ENCODE results near the gene NFIA. TPM values are rescaled to one million over a fixed set of nuclear protein-coding genes. Genes with fewer than 3 reads are reported as not detected.

Gene NFIA
- total RNA-seq, 1 experiment from 2014 or later, result 12.7 TPM

GRCh38 chr1:61135291-61135690 is 52.9 kb downstream of the NFIA start:
- H2AFZ ChIP-seq (ENCODE audit: low read length), result no peak overlapping the region
- intact Hi-C loops (cut with micrococcal nuclease), result no loop called here
- no peaks in the 10 kb centered on the region for H3K9me2 ChIP-seq (replicated peaks; ENCODE audit: low read length)
- H3K36me3 ChIP-seq (ENCODE audit: low read depth, low read length), result no peaks in the 10 kb centered on the region
- CTCF ChIA-PET, result no interaction called here
- TF ChIP-seq, protein P1, sequence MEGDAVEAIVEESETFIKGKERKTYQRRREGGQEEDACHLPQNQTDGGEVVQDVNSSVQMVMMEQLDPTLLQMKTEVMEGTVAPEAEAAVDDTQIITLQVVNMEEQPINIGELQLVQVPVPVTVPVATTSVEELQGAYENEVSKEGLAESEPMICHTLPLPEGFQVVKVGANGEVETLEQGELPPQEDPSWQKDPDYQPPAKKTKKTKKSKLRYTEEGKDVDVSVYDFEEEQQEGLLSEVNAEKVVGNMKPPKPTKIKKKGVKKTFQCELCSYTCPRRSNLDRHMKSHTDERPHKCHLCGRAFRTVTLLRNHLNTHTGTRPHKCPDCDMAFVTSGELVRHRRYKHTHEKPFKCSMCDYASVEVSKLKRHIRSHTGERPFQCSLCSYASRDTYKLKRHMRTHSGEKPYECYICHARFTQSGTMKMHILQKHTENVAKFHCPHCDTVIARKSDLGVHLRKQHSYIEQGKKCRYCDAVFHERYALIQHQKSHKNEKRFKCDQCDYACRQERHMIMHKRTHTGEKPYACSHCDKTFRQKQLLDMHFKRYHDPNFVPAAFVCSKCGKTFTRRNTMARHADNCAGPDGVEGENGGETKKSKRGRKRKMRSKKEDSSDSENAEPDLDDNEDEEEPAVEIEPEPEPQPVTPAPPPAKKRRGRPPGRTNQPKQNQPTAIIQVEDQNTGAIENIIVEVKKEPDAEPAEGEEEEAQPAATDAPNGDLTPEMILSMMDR (conservative IDR thresholded peaks at IDR 0.05; ENCODE audit: low read depth, low read length), result no peak
- no peak for TF ChIP-seq EZH2phosphoT487 (IDR thresholded peaks at IDR 0.05; ENCODE audit: borderline replicate concordance, low read length)
- no peak for TF ChIP-seq EZH2 (IDR thresholded peaks at IDR 0.05; ENCODE audit: low read length, unreplicated experiment)
- H3K4me3 ChIP-seq (ENCODE audit: low read length), result no peak overlapping the region
- no TSS peak for BruUV-seq (replicated peaks)
- no peaks in the 10 kb centered on the region for H3F3A ChIP-seq (ENCODE audit: low read length, unreplicated experiment)
- H3K27ac ChIP-seq (ENCODE audit: low read length), result no peak overlapping the region
- H3K4me2 ChIP-seq (ENCODE audit: low read length), result no peak overlapping the region
- no peaks in the 10 kb centered on the region for H3K79me2 ChIP-seq (ENCODE audit: low read length)
- DNase-seq (no peak), ATAC-seq (no peak)
- POLR2A ChIA-PET (ENCODE audit: unreplicated experiment), result interaction anchor here (0.6 kb wide), 1 partner anchor 99 kb away, joined by 3 read pairs; no protein-coding TSS in a partner anchor
- no peaks in the 10 kb centered on the region for H3K27me3 ChIP-seq (ENCODE audit: low read length)
- no peaks in the 10 kb centered on the region for H4K20me1 ChIP-seq (ENCODE audit: low read length)
- H3K4me1 ChIP-seq (ENCODE audit: insufficient read depth, low read length), result peaks cover 28% of the 10 kb centered on the region
- no peak overlapping the region for H3K9ac ChIP-seq (ENCODE audit: low read length)
- H3K9me3 ChIP-seq (ENCODE audit: low read length), result no peaks in the 10 kb centered on the region

DNA sequence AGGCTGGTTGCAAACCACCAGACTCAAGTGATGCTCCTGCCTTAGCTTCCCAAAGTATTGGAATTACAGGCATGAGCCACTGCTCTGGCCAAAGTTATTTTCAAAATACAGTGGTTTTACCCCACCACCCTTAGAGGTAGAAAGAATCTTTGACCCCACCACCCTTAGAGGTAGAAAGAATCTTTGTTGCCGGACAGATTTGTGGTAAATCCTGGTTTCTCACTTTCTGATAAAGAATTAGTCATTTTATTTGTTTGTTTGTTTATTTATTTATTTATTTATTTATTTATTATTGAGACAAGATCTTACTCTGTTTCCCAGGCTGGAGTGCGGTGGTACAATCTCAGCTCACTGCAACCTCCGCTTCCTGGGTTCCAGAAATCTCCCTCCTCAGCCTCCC is 55.9 kb downstream of the NFIA start:
- H3K4me3 ChIP-seq (ENCODE audit: low read length), result no peak overlapping the region
- H3K4me1 ChIP-seq (ENCODE audit: insufficient read depth, low read length), result peaks cover 45% of the 10 kb centered on the region

More for the DNA sequence above, 55.9 kb downstream of the NFIA start:
- no peak overlapping the region for H3K27ac ChIP-seq (ENCODE audit: low read length)
- ATAC-seq (no peak), DNase-seq (no peak)
- BruUV-seq (replicated peaks), result no TSS peak
- H3K9me2 ChIP-seq (replicated peaks; ENCODE audit: low read length), result no peaks in the 10 kb centered on the region
- CTCF ChIA-PET, result no interaction called here
- intact Hi-C loops (cut with micrococcal nuclease), result no loop called here
- H3K9me3 ChIP-seq (ENCODE audit: low read length), result no peaks in the 10 kb centered on the region
- H2AFZ ChIP-seq (ENCODE audit: low read length), result no peak overlapping the region
- POLR2A ChIA-PET (ENCODE audit: unreplicated experiment), result no interaction called here
- TF ChIP-seq EZH2phosphoT487 (IDR thresholded peaks at IDR 0.05; ENCODE audit: borderline replicate concordance, low read length) (no peak), EZH2 (IDR thresholded peaks at IDR 0.05; ENCODE audit: low read length, unreplicated experiment) (no peak)
- TF ChIP-seq, protein P1 (conservative IDR thresholded peaks at IDR 0.05; ENCODE audit: low read depth, low read length), result no peak
- H3K79me2 ChIP-seq (ENCODE audit: low read length), result no peaks in the 10 kb centered on the region
- H3K9ac ChIP-seq (ENCODE audit: low read length), result no peak overlapping the region
- H3K27me3 ChIP-seq (ENCODE audit: low read length), result no peaks in the 10 kb centered on the region
- H3F3A ChIP-seq (ENCODE audit: low read length, unreplicated experiment), result peaks cover 15% of the 10 kb centered on the region
- H3K4me2 ChIP-seq (ENCODE audit: low read length), result no peak overlapping the region
- H3K36me3 ChIP-seq (ENCODE audit: low read depth, low read length), result no peaks in the 10 kb centered on the region
- no peaks in the 10 kb centered on the region for H4K20me1 ChIP-seq (ENCODE audit: low read length)

Measured in PC-3 (cell line).